ENCODE measurements around the gene C1QTNF5.

C1QTNF5 gene

DNA sequence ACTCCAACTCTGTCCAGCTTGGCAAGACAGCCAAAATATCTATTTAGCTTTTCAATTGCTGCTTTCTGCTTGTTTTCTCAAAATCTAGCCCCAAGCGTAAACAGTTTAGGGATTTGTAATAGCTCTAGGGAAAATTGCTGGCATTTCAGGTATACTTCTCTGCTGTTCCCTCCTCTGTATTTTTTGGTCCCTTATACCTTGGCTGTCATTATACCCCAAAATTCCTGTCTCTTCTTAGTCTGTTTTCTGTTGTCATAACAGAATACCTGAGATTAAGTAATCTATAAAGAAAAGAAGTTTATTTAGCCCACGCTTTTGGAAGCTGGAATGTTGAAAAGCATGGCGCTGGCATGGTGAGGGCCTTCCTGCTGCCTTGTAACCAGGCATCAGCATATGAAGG lies 47.2 kb downstream of the C1QTNF5 start:
- Mint-ChIP-seq H3K36me3 (ENCODE audit: insufficient read depth) (peaks cover 15% of the 10 kb centered on the region), H3K4me1 (no peaks in the 10 kb centered on the region), H3K9me3 (no peaks in the 10 kb centered on the region), H3K27ac (ENCODE audit: low read depth) (no peak overlapping the region), H3K27me3 (no peaks in the 10 kb centered on the region), H3K4me3 (no peak overlapping the region)
- DNase-seq (ENCODE audit: low spot score in 2 of 2) (no peak), ATAC-seq (replicated peaks; ENCODE audit: extremely low read depth, poor library complexity, severe bottlenecking) (no peak)

DNA sequence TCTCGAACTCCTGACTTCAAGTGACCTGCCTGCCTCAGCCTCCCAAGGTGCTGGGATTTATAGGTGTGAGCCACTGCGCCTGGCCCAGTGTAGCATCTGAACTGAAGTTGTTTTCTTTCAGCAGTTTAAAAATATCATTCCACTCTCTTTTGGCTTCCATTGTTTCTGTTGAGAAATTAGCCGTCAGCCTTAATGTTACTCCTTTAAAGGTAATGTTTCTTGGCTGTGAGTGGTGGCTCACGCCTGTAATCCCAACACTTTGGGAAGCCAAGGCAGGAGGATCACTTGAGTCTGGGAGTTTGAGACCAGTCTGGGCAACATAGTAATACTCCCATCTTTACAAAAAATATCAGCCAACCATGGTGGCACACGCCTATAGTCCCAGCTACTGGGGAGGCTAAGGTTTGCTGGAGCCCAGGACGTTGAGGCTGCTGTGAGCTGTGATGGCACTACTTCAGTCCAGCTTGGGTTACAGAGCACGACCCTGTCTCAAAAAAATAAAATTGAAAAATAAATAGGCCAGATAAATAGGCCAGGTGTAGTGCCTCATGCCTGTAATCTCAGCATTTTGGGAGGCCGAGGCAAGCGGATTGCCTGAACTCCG lies 49.7 kb downstream of the C1QTNF5 start:
- no peak overlapping the region for H3K4me3 Mint-ChIP-seq
- peaks cover 16% of the 10 kb centered on the region for H3K36me3 Mint-ChIP-seq (ENCODE audit: insufficient read depth)

More for the DNA sequence above, 49.7 kb downstream of the C1QTNF5 start:
- DNase-seq (ENCODE audit: low spot score in 2 of 2): no peak
- no peak for ATAC-seq (replicated peaks; ENCODE audit: extremely low read depth, poor library complexity, severe bottlenecking)
- Mint-ChIP-seq H3K27ac (ENCODE audit: low read depth) (no peak overlapping the region), H3K27me3 (no peaks in the 10 kb centered on the region), H3K4me1 (no peaks in the 10 kb centered on the region), H3K9me3 (no peaks in the 10 kb centered on the region)

Data from central memory CD8-positive, alpha-beta T cell (primary cell).